Activated naive CD8-positive, alpha-beta T cell (primary cell): ENCODE results near the gene ATP2C2.

Experiments
- H3K27ac Mint-ChIP-seq: one replicate; pipeline ENCODE4 v1.8.0; 2021; ENCODE audit warnings: mixed read lengths
- H3K27me3 Mint-ChIP-seq: one replicate; pipeline ENCODE4 v1.8.0; 2021; ENCODE audit warnings: mixed read lengths
- H3K36me3 Mint-ChIP-seq: one replicate; pipeline ENCODE4 v1.8.0; 2021; ENCODE audit warnings: mixed read lengths
- H3K4me1 Mint-ChIP-seq: one replicate; pipeline ENCODE4 v1.8.0; 2021; ENCODE audit warnings: low read depth, mixed read lengths
- H3K4me3 Mint-ChIP-seq: one replicate; pipeline ENCODE4 v1.8.0; 2021; ENCODE audit warnings: mild to moderate bottlenecking, mixed read lengths
- H3K9me3 Mint-ChIP-seq: one replicate; pipeline ENCODE4 v1.8.0; 2021; ENCODE audit warnings: low read depth, mixed read lengths

Gene ATP2C2

DNA sequence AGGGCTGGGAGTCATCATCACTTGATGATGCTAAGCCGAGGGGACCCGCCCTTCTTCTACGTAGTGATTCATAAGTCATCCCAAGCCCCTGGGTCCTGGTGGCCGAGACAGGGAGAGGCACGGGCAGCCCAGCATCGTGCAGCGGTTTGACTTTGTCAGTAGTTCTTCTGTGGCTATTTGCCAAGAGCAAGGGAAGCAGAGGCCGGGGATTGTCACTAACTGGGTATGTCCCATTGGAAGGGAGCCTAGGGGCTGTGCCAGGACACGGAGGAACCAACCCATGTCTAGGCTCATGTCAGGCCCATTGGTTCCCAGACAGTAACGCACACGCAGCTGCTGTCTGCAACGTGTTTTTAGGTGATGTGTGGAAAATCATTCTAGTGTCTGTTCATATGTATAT lies 58.5 kb downstream of the ATP2C2 start:
- no peak overlapping the region for H3K27ac Mint-ChIP-seq
- peaks cover 5% of the 10 kb centered on the region for H3K27me3 Mint-ChIP-seq
- no peaks in the 10 kb centered on the region for H3K36me3 Mint-ChIP-seq
- H3K4me3 Mint-ChIP-seq = no peak overlapping the region
- H3K4me1 Mint-ChIP-seq = no peaks in the 10 kb centered on the region
- H3K9me3 Mint-ChIP-seq = no peaks in the 10 kb centered on the region

DNA sequence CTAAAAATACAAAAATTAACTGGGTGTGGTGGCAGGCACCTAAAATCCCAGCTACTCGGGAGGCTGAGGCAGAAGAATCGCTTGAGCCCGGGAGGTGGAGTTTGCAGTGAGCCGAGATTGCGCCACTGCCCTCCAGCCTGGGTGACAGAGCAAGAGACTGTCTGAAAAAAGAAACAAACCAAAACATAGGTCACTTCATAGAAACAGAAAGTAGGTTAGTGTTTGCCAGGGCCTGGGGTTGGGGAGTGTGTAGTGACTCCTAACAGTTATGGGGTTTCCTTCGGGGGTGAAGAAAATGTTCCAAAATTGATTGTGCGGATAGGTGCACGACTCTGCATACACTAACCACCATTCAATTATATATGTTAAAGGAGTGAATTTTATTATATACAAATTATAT lies 59.2 kb downstream of the ATP2C2 start:
- H3K27me3 Mint-ChIP-seq = peaks cover 5% of the 10 kb centered on the region
- H3K9me3 Mint-ChIP-seq = no peaks in the 10 kb centered on the region
- H3K4me3 Mint-ChIP-seq = no peak overlapping the region
- no peak overlapping the region for H3K27ac Mint-ChIP-seq
- no peaks in the 10 kb centered on the region for H3K4me1 Mint-ChIP-seq
- H3K36me3 Mint-ChIP-seq = no peaks in the 10 kb centered on the region

DNA sequence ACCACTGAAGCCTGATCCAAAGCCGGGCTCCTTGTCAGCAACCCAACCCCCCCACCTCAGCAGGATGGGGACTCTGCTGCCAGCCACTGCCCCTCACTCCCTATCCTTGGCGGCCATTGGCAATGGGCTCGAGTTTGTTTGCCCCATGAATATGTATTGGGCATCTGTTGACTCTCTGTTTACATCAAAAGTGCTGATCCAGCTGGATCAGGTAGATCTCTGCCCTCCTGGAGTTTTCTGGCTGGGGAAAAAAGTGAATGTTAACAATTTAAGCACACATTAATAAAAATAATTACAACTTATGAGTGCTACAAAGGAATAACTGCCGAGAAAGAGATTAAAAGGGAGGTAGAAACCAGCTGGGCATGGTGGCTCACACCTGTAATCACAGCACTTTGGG lies 62.5 kb downstream of the ATP2C2 start:
- Mint-ChIP-seq H3K27me3 (peaks cover 5% of the 10 kb centered on the region), H3K4me1 (no peaks in the 10 kb centered on the region), H3K27ac (no peak overlapping the region), H3K9me3 (no peaks in the 10 kb centered on the region), H3K36me3 (no peaks in the 10 kb centered on the region), H3K4me3 (no peak overlapping the region)

DNA sequence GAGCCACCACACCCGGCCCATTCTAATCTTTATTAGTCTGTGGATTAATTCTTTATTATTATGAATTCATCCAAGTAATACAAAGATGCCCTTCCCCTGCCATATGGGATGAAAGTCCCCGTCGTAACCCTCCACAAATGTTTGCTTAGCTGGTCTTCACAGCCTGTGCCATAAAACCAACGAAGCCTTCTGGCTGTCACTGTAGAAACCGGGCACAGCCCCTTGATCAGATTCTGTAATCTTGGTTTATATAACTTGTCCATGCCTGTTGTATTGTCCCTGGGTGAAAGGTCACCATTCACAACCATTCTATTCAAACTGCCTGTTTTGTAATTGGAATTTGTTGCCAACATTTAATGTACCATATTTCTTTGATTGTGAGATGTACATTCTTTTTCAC lies 66.5 kb downstream of the ATP2C2 start:
- H3K27me3 Mint-ChIP-seq = no peaks in the 10 kb centered on the region
- H3K36me3 Mint-ChIP-seq = no peaks in the 10 kb centered on the region
- no peak overlapping the region for H3K27ac Mint-ChIP-seq
- no peaks in the 10 kb centered on the region for H3K4me1 Mint-ChIP-seq
- no peaks in the 10 kb centered on the region for H3K9me3 Mint-ChIP-seq
- H3K4me3 Mint-ChIP-seq = no peak overlapping the region

DNA sequence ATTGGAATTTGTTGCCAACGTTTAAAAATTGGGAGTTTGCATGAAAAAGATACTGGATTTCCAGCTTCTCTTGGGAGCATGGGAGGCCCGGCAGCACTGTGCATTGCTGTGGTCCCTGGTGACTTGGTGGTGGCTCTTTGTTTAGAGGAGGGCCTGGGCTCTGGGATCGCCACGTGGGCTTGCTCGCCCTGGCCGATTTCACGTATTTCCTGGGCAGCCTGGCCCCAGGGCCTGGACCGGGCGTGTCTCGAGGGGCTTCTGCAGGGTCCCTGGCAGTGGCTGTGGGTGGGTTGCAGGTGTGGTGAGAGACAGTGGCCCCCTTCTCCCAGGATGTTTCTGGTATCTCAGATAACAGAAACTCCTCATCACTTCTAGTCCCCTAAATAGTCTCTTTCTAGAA lies 67.9 kb downstream of the ATP2C2 start:
- Mint-ChIP-seq H3K27me3 (no peaks in the 10 kb centered on the region), H3K9me3 (no peaks in the 10 kb centered on the region), H3K36me3 (no peaks in the 10 kb centered on the region), H3K27ac (no peak overlapping the region), H3K4me1 (no peaks in the 10 kb centered on the region), H3K4me3 (no peak overlapping the region)

DNA sequence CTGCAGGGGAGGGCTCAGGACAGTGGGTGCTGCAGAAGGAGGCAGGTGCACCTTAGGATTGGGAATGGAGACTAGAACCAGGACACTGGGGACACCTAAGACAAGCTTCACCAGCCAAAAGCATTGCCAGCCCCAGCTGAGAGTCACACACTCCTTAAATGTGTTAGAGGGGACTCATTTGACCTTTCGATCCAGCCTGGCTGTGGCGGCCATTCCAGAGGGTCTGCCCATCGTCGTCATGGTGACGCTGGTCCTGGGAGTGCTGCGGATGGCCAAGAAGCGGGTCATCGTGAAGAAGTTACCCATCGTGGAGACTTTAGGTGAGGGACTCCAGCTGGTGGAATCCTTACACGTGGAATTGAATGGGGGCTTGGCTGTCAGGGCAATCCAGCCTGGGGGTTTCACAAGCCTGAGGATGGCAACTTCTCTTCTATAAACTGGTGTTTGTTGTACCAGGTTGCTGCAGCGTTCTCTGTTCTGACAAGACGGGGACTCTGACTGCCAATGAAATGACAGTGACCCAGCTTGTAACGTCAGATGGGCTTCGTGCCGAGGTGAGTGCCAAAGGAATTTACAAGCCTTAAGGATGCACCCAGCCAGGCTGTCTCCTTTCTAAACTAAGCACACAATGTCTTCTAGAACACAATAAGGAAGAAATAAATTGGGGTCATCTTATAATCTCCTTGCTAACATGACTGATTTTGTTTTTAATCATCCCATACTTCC lies 70.8 kb downstream of the ATP2C2 start:
- Mint-ChIP-seq H3K4me3 (no peak overlapping the region), H3K36me3 (no peaks in the 10 kb centered on the region), H3K27ac (no peak overlapping the region), H3K27me3 (peaks cover 2% of the 10 kb centered on the region), H3K4me1 (no peaks in the 10 kb centered on the region), H3K9me3 (no peaks in the 10 kb centered on the region)

DNA sequence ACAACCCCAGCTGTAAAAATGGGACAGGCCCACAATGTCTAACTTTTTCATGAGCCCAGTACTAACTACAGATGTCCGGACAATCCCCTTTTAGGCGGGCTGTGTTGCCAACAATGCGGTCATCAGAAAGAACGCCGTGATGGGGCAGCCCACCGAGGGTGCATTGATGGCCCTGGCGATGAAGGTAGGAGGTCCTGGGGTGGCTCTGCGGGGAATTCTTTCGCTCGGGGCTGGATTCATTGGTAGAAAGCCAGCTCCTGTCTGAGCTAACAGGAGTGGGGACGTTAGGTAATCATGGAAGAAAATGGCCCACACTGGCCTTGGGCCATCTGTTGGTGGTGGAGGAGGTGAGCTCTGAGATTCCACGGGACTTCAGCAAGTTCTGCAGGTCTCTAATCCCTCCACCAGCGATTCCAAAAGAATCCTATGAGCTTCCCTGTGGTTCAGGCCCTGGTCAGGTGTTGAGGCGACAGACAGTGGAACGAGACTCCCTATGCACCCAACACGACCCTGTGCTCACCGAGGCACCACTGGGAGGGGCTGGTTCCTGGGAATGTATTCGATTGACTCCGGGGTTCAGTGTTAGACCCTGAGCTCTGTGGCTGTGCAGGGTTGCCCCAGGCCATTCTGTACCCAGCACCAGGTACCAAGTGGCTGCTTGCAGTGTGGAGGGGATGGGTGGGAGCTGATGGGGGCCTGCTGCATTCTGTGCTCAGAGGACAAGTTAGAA lies 74.2 kb downstream of the ATP2C2 start:
- no peaks in the 10 kb centered on the region for H3K36me3 Mint-ChIP-seq
- no peaks in the 10 kb centered on the region for H3K9me3 Mint-ChIP-seq
- no peaks in the 10 kb centered on the region for H3K4me1 Mint-ChIP-seq
- H3K27me3 Mint-ChIP-seq = peaks cover 3% of the 10 kb centered on the region
- no peak overlapping the region for H3K4me3 Mint-ChIP-seq
- no peak overlapping the region for H3K27ac Mint-ChIP-seq

DNA sequence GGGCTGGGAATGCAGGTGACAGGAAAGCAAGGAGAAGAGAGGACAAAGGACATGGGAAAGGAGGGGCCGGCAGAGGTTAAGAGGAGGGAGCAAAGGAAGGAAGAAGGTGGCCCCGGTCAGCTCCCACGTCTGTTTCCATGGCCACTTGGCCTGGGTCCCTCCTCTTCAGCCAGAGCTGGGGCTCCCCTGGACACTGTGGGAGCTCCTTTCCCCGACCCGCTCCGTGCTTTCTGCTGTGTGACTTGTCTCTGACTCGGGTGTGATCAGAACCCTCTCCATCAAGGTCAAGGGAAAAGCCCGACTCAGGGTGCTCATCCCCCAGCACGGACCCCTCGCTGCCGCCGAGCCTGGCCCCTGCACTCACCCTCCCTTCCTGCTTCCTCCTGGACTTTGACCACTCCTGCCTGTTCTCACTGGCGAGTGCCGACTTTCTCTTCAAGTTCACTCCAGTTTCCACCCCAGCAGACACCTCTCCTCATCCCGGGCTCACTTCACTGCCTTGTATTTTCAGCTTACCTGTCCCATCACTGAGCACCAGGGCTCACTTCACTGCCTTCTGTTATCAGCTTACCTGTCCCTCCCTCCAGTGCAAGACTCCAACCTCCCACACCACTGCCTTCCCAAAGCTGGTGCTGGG lies 74.9 kb downstream of the ATP2C2 start:
- no peaks in the 10 kb centered on the region for H3K4me1 Mint-ChIP-seq

DNA sequence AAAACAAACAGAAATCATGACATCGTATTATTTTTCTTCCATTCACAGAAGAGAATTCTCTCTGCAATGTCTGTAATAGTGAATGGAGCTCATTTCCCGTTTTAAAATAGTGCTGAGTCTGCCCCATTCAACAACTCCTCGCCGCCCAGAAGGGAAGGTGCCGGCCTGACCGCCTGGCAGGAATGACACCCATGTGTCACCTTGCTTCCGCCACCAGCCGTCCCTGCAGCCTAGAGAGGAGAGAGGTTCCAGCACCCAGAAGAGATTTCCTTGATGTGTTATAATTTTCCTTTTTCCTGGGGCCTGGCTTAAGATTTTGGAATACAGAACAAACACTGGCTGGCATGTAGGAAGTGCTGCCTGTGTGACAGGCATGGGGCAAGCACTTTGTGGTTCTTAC lies 76.1 kb downstream of the ATP2C2 start:
- H3K27me3 Mint-ChIP-seq = peaks cover 3% of the 10 kb centered on the region
- H3K4me3 Mint-ChIP-seq = no peak overlapping the region
- no peaks in the 10 kb centered on the region for H3K9me3 Mint-ChIP-seq
- H3K36me3 Mint-ChIP-seq = no peaks in the 10 kb centered on the region
- H3K4me1 Mint-ChIP-seq = no peaks in the 10 kb centered on the region
- no peak overlapping the region for H3K27ac Mint-ChIP-seq

More for the DNA sequence above, 74.9 kb downstream of the ATP2C2 start:
- Mint-ChIP-seq H3K36me3 (no peaks in the 10 kb centered on the region), H3K9me3 (no peaks in the 10 kb centered on the region), H3K27ac (no peak overlapping the region), H3K4me3 (no peak overlapping the region), H3K27me3 (peaks cover 3% of the 10 kb centered on the region)

DNA sequence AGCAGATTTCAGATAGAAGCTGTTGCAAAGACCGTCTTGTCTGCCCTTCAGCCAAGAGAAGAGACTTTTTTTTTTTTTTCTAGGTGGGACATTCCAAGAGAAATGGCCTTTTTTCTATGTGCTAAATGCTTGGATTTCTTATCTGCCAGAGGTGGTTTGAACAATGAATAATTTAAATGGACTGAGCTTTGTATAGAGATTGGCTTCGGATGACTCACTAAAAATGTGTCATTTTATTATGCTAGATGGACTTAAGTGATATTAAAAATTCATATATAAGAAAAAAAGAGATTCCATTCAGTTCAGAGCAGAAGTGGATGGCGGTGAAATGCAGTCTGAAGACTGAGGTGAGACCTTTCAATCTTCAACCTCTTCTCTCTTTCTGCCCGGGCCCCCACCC lies 77.7 kb downstream of the ATP2C2 start:
- H3K27ac Mint-ChIP-seq = no peak overlapping the region
- no peaks in the 10 kb centered on the region for H3K4me1 Mint-ChIP-seq
- H3K9me3 Mint-ChIP-seq = no peaks in the 10 kb centered on the region
- H3K4me3 Mint-ChIP-seq = no peak overlapping the region
- no peaks in the 10 kb centered on the region for H3K36me3 Mint-ChIP-seq
- peaks cover 3% of the 10 kb centered on the region for H3K27me3 Mint-ChIP-seq

DNA sequence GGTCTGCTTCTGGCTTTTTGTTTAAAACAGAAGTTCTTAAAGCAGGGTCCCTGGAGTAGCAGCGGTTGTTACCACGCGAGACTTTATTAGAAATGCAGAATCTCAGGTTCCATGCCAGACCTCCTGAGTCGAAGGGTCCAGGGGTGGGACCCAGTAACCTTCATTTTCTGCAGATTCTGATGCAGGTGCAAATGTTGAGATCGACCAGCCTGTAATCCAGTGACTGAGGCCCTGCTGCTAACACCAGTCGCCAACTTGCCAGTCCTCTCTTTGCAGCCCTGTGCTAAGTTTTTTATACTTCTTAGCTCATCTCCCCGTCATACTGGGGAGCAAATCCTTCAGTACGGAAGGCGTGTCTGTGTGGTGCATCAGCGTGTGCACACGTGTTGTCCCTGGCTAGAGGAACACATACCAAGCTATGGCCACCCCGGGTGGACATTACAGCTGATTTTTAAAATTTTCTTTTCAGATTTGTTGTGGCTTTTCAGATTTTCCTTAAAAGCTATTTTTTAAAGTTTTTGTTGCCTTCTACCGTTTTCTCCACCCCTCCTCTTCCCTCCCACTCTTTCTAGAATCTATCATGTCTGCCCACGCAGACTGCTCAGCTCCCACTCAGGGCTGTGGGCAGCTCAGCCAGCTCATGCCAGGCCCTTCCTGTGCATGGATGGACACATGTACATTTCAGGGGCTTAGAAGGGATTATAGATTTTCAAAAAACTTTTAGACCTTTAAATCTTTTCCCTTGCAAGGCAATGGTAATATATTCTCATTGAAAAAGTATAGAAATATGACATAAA lies 78.5 kb downstream of the ATP2C2 start:
- H3K4me1 Mint-ChIP-seq = no peaks in the 10 kb centered on the region

DNA sequence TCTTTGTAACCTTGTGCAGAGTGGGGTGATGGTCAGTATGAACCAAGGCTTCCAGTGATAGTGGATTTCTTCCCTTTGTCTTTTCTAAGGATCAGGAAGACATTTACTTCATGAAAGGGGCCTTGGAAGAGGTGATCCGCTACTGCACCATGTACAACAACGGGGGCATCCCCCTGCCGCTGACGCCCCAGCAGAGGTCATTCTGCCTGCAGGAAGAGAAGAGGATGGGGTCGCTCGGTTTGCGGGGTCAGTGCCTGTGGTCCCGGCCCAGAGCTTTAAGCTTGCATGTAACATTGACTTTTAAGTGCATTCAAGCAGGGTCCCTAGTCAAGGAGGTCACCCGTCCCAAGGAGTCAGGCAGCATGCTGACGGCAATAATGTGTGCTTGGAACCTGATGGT lies 80.1 kb downstream of the ATP2C2 start:
- Mint-ChIP-seq H3K27ac (no peak overlapping the region), H3K36me3 (no peaks in the 10 kb centered on the region), H3K9me3 (no peaks in the 10 kb centered on the region), H3K4me1 (no peaks in the 10 kb centered on the region), H3K27me3 (peaks cover 3% of the 10 kb centered on the region), H3K4me3 (no peak overlapping the region)

More for the DNA sequence above, 78.5 kb downstream of the ATP2C2 start:
- Mint-ChIP-seq H3K27me3 (peaks cover 3% of the 10 kb centered on the region), H3K4me3 (no peak overlapping the region), H3K27ac (no peak overlapping the region), H3K36me3 (no peaks in the 10 kb centered on the region), H3K9me3 (no peaks in the 10 kb centered on the region)

DNA sequence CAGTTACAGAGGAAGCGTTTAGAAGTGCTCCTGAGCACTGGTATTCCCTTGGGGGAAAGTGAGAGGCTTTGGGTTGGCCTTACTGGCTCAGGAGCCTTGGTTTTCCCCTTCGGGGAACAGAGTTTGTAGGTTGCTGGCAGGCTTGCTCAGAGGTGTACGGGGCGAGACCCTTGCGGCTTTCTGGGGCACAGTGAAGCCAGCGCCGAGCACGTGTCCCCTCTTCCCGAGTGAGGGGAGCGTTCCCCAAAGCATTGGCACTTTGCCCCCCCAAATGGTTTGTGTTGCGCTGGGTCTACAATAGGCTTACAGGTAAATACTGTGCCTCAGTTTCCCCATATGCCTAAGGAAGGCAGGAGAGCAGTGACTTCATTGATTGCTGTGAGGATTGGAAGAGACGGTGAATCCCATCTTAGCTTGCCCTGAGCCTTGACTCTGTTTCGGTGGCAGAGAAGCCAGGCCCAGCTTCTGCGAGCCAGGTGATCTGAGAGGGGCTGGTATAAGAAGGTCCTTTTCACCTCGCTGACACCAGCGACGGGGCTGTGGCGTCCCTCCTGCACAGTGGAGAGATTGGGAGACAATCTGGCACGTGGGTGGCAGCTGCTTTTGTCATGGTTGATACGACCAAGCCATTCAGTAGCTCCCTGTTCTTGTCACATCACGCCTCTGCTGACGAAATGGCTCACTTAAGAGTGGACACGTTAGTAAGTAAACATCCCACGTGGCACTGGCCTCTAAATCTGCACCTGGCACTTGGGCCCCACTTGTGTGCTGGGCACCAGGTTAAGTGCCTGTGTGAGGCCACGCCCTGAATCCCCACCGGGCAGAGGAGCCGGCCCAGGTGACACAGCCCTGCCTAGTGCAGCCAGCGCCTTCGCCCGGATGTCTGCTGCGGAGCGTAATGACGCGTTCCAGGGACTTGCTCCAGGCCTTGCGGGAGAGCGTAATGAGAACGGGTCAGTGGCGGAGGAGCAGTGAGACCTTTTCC lies 81.1 kb downstream of the ATP2C2 start:
- Mint-ChIP-seq H3K4me3 (no peak overlapping the region), H3K4me1 (no peaks in the 10 kb centered on the region), H3K36me3 (no peaks in the 10 kb centered on the region), H3K9me3 (no peaks in the 10 kb centered on the region), H3K27me3 (peaks cover 2% of the 10 kb centered on the region), H3K27ac (no peak overlapping the region)
